Measurements from ENCODE around the gene NPDC1. TPM values are rescaled to one million over a fixed set of nuclear protein-coding genes. Genes with fewer than 3 reads are reported as not detected.

NPDC1 gene
- total and polyA plus RNA-seq, 2 of the 8 experiments (the other 6 are each of a cell fraction or from before 2014, with no cell fraction given), result 26.2 to 44.1 TPM

GRCh38 chr9:137009938-137010732, 35.8 kb downstream of the NPDC1 start:
- H2BK12ac ChIP-seq (ENCODE audit: low read depth, low read length), result no peak overlapping the region
- TF ChIP-seq BRCA1 (IDR thresholded peaks at IDR 0.05; ENCODE audit: low read depth, low read length) (no peak), ATF2 (IDR thresholded peaks at IDR 0.05; ENCODE audit: low read length) (no peak), MAFK (IDR thresholded peaks at IDR 0.05; ENCODE audit: low read depth, low read length) (no peak), POLR2AphosphoS5 (IDR thresholded peaks at IDR 0.05; ENCODE audit: low read depth, low read length) (no peak), RBBP5 (IDR thresholded peaks at IDR 0.05; ENCODE audit: borderline replicate concordance, low read depth, low read length) (no peak), SIN3A (conservative IDR thresholded peaks at IDR 0.05 in 1 of 2, IDR thresholded peaks at IDR 0.05 in 1 of 2; ENCODE audit: low read depth in 1 of 2, low read length in 2 of 2) (no peak), FOSL1 (IDR thresholded peaks at IDR 0.05; ENCODE audit: insufficient read depth, low read depth, low read length) (no peak), GABPA (IDR thresholded peaks at IDR 0.05; ENCODE audit: borderline replicate concordance, insufficient read depth, low read length) (no peak)
- ChIA-PET CTCF (ENCODE audit: partially characterized antibody) (interaction anchor here (1.2 to 2.2 kb wide), 3 partner anchors 17 to 32 kb away, joined by 5 to 12 read pairs (median 7); no protein-coding TSS in a partner anchor), POLR2A (ENCODE audit: partially characterized antibody) (no interaction called here)
- no peaks in the 10 kb centered on the region for H4K20me1 ChIP-seq (replicated peaks in 1 of 2; ENCODE audit: control insufficient read depth in 1 of 2, insufficient read depth in 2 of 2, low read length in 2 of 2)
- H3K4me3 ChIP-seq (ENCODE audit: extremely low read depth in 1 of 4, insufficient read depth in 2 of 4, low read depth in 3 of 4, low read length in 4 of 4), result no peak overlapping the region
- no peak overlapping the region for H3K27ac ChIP-seq (ENCODE audit: low read depth, low read length)
- no peak overlapping the region for H2BK20ac ChIP-seq (ENCODE audit: low read length)
- H3K14ac ChIP-seq (ENCODE audit: insufficient read length), result no peak overlapping the region
- no peak for FAIRE-seq
- no peak overlapping the region for H3K56ac ChIP-seq (replicated peaks; ENCODE audit: insufficient read length, low read depth, low read length)
- no peak overlapping the region; the same call in 1 of the 2 replicates for H2BK5ac ChIP-seq (ENCODE audit: low read depth, low read length)
- H3K23ac ChIP-seq (ENCODE audit: insufficient read length), result no peak overlapping the region
- no peaks in the 10 kb centered on the region for H3K79me2 ChIP-seq (ENCODE audit: control insufficient read depth in 1 of 2, insufficient read depth in 2 of 2, low read length in 2 of 2)
- WGBS, 2 experiments (ENCODE audit: extremely low coverage in 1 of 2, insufficient coverage in 1 of 2, insufficient read length in 1 of 2, insufficient replicate concordance in 2 of 2, low coverage in 1 of 2, low lambda C conversion rate in 2 of 2, missing lambda C conversion rate in 1 of 2), result 91% methylated on average over 17 of the region's 49 CpGs; no CpG with 5 or more reads in 1 of the 2 experiments
- no peaks in the 10 kb centered on the region; the same call in 1 of the 2 replicates for H3K23me2 ChIP-seq (ENCODE audit: low read depth, low read length)
- peaks cover 0 to 16% of the 10 kb centered on the region in 2 experiments; a peak in 1 of 4 replicates for H3K9me3 ChIP-seq (ENCODE audit: insufficient read depth in 2 of 2, low read depth in 1 of 2, low read length in 1 of 2)
- no peak overlapping the region for H3K18ac ChIP-seq (ENCODE audit: extremely low read depth, low read length)
- no peak overlapping the region for H4K8ac ChIP-seq (ENCODE audit: extremely low read depth, insufficient read depth, low read length)
- H4K91ac ChIP-seq (replicated peaks; ENCODE audit: insufficient read length, low read length), result no peak overlapping the region
- H2AK5ac ChIP-seq (ENCODE audit: low read depth, low read length), result no peak overlapping the region
- H2BK15ac ChIP-seq (ENCODE audit: low read length), result no peak overlapping the region
- no peak overlapping the region for H4K5ac ChIP-seq (ENCODE audit: insufficient read length, low read depth, low read length)
- H3K79me1 ChIP-seq (ENCODE audit: low read depth, low read length), result no peaks in the 10 kb centered on the region
- H3K36me3 ChIP-seq (ENCODE audit: control insufficient read depth in 2 of 4, insufficient read depth in 4 of 4, low read length in 3 of 4), result peaks cover 0 to 2% (median 0%) of the 10 kb centered on the region in 4 experiments; a peak in 1 of 8 replicates
- no peaks in the 10 kb centered on the region for H3K27me3 ChIP-seq (replicated peaks in 1 of 4; ENCODE audit: control insufficient read depth in 3 of 4, extremely low read depth in 1 of 4, insufficient read depth in 3 of 4, low read length in 3 of 4)
- no peak overlapping the region for H2AFZ ChIP-seq (ENCODE audit: low read length)
- no peak overlapping the region for H2BK120ac ChIP-seq (replicated peaks; ENCODE audit: low read depth, low read length)
- no peak overlapping the region for H3K4ac ChIP-seq (replicated peaks; ENCODE audit: insufficient read length, low read depth, low read length)
- H3K4me1 ChIP-seq (replicated peaks in 1 of 4; ENCODE audit: control insufficient read depth in 3 of 4, insufficient read depth in 4 of 4, low read length in 3 of 4), result peaks cover 0 to 4% (median under 1%) of the 10 kb centered on the region in 4 experiments; a peak in 2 of 7 replicates
- no peak overlapping the region for H3K9ac ChIP-seq (replicated peaks in 1 of 4; ENCODE audit: extremely low read depth in 1 of 4, low read depth in 3 of 4, low read length in 3 of 4)
- DNase-seq (ENCODE audit: low read depth in 1 of 2, low spot score in 2 of 2), result no peak
- H3K4me2 ChIP-seq (ENCODE audit: insufficient read depth in 1 of 2, low read depth in 2 of 2, low read length in 2 of 2), result no peak overlapping the region
